GM06990 (cell line): Measurements from ENCODE around the gene KCNIP1.

Experiments used
- DNase-seq: peaks from one replicate; pipeline ENCODE4 v3.0.0-alpha.2; 2011; ENCODE audit not compliant: insufficient read length; ENCODE audit errors: extremely low read depth
- H3K27me3 ChIP-seq: replicated peaks from 2 replicates; pipeline ENCODE4 v1.6.0; 2011; ENCODE audit warnings: low read length; ENCODE audit not compliant: control insufficient read depth, insufficient read depth
- H3K36me3 ChIP-seq: 2 replicates; pipeline ENCODE4 v1.5.1; 2011; ENCODE audit warnings: low read length; ENCODE audit not compliant: control insufficient read depth, insufficient read depth
- H3K4me3 ChIP-seq: replicated peaks from 2 replicates; pipeline ENCODE4 v1.5.1; 2011; ENCODE audit warnings: low read depth, mild to moderate bottlenecking, control low read depth, low read length
- CTCF ChIP-seq: IDR thresholded peaks from 2 replicates; pipeline ENCODE4 v1.5.1; 2011; ENCODE audit warnings: low read length, control low read depth, mild to moderate bottlenecking, inconsistent platforms; ENCODE audit not compliant: insufficient read depth, poor library complexity, severe bottlenecking

Gene KCNIP1

DNA sequence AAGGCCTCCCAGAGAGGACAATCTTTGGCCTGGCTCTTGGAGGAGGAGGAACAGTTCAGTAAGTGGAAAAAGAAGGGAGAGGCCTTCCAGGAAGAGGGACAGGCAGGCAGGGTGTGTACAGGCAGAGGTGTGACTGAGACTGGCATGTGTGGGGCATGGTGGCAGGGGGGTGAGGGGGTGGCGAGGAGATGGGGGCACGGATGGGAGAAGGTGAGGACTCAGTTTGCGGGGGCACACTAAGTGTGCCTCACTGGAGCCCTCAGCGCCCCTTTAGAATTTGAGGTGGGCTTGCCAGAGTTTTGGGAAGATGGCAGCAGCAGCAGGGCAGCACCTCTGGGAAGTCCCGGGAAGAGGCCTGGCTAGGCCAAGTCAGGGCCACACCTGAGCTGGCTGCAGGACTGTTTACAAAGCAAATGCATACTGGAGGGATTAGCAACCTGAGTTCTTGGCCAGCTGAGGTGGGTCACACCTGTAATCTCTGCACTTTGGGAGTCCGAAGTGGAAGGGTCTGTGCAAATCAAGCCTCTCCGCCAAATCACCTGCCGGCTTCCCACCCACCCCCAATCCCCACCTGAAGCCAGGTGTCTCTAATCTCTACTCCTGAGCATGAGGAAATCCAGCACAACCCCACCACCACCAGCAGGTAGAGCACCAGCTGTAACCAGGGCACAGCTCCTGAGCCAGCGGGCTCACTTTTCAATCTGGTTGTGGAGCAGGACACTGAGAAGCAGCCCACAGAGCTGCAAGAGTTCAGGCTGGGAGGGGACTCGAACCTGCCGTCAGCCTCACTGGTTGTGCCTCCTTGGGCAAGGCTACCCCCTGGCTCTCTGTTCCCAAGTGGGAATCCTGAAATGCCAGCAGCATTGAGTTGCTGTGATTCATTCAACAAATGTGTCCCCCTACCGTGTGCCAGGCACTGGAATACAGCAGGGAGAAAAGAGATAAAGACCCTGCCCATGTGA, 269.5 kb downstream of the KCNIP1 start:
- no peak for TF ChIP-seq CTCF
- DNase-seq: no peak
- Histone ChIP-seq H3K27me3 (no peaks in the 10 kb centered on the region; the same call in 1 of the 2 replicates), H3K4me3 (no peak overlapping the region), H3K36me3 (no peaks in the 10 kb centered on the region)

DNA sequence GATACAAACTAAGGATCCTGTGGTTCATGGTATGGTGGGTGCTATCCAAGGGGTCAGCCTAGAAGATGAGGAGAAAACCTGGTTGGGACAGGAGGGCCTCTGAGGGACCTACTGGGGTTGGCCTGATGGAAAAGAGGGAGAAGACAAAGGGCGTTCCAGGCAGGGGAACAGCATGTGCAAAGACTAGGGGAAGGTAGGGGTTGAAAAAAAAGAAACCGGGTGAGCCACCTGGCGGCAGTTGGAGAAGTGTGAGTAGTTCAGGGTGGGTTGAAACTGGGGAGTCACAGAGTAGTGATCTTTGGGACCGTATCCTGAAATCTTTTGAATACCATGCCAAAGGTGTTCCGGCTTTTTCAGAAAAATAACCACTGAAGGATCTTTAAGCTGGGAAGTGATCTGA, 271.0 kb downstream of the KCNIP1 start:
- no peak for TF ChIP-seq CTCF
- Histone ChIP-seq H3K27me3 (no peaks in the 10 kb centered on the region; the same call in 1 of the 2 replicates), H3K4me3 (no peak overlapping the region), H3K36me3 (no peaks in the 10 kb centered on the region)
- DNase-seq: no peak

GRCh38 chr5:170781946-170782345, 278.1 kb downstream of the KCNIP1 start:
- Histone ChIP-seq H3K4me3 (no peak overlapping the region), H3K36me3 (no peaks in the 10 kb centered on the region), H3K27me3 (no peaks in the 10 kb centered on the region; the same call in none of the 2 replicates)
- no peak for DNase-seq
- no peak for TF ChIP-seq CTCF

DNA sequence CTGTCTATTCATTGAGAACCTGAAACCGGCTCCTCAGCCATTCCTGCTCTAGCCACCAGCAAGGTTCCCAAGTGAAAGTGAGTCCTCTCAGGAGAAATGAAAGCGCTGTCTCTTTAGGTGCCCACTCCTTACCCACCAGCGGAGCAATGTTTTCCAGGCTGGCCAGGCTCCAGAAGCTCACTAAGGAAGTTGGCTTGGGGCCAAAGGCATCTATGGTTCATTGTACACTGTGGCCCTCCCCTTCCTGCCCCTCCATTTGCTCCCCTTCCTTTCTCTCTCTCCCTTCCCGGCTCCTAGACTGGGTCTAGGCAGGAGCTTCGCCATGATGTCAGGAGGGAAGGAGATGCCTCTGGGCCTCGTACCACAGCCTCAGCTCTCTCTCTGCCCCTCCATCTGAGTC, 278.6 kb downstream of the KCNIP1 start:
- no peak for TF ChIP-seq CTCF
- H3K27me3 ChIP-seq: no peaks in the 10 kb centered on the region; the same call in none of the 2 replicates
- no peaks in the 10 kb centered on the region for H3K36me3 ChIP-seq
- H3K4me3 ChIP-seq: no peak overlapping the region
- no peak for DNase-seq

DNA sequence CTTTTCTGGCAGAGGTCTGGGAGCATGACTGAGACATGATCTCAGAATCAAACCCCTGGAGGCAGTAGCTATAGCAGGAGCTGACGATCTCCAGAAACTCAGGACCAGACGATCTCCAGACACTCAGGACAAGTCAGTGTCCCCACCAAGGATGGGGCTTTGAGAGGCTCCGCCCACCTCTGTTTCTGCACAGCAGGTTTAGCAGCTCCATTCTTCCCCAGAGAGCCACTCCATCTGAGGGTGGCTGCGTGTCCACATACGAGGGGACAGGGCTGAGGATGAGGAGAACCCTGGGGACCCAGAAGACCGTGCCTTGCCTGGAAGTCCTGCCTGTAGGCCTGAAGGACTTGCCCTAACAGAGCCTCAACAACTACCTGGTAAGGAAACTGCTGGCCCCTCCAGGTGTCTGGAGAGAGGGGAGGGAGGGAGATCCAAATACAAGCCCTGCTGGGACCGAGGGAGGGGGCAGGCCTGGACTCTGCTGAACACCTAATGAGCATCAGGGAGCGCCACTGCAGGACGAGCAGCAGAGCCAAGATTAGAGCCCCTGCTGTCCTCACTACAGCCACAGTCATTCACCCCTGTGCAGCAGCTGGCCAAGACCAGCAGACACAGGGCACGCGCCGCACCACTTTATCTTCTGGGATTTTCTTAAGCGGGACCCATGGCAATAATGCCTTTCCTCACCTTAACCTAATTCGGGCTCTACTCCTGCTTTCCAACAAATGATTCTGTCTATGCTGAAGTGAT, 279.9 kb downstream of the KCNIP1 start, which contains the start of gene GABRP:
Gene GABRP (plus strand): TSS at position 228 of the 750 bp plus-strand sequence. CDS start 4,891 bp downstream, outside the sequence.
- Histone ChIP-seq H3K27me3 (no peaks in the 10 kb centered on the region; the same call in none of the 2 replicates), H3K36me3 (no peaks in the 10 kb centered on the region), H3K4me3 (no peak within 1 kb of the TSS)
- DNase-seq: no peak
- TF ChIP-seq CTCF: no peak
